Measurements from ENCODE around the gene GLP2R. TPM values are rescaled to one million over a fixed set of nuclear protein-coding genes. Genes with fewer than 3 reads are reported as not detected.

The GLP2R gene
- total RNA-seq, 1 donor from 2014 or later: not detected

GRCh38 chr17:9897372-9897968 is 71.7 kb downstream of the GLP2R start:
- intact Hi-C loops (cut with micrococcal nuclease): no loop called here

DNA sequence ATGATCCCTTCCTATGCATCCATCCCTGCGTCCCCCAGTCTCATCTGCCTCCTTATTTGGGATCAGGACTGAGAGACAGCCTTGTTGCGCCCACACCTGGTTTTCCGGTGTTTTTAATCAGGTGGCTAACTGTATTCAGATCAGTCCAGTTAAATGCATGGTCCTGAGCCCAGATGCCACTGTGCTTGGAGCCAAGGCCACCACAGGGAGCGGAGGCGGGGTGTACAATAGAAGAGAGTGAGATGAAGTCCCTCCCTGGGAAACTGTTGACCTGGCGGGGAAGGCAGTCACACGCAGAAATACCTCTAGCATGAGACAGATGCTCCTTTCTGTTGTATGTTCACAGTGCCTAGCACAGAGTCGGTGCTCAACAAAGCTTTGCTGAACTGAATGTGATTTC is 73.1 kb downstream of the GLP2R start:
- intact Hi-C loops (cut with micrococcal nuclease): no loop called here

- intact Hi-C loops (cut with micrococcal nuclease): no loop called here
These were observed 73.7 kb downstream of the GLP2R start for GRCh38 chr17:9899280-9900043.

GRCh38 chr17:9900044-9900594 is 74.4 kb downstream of the GLP2R start:
- intact Hi-C loops (cut with micrococcal nuclease): no loop called here

DNA sequence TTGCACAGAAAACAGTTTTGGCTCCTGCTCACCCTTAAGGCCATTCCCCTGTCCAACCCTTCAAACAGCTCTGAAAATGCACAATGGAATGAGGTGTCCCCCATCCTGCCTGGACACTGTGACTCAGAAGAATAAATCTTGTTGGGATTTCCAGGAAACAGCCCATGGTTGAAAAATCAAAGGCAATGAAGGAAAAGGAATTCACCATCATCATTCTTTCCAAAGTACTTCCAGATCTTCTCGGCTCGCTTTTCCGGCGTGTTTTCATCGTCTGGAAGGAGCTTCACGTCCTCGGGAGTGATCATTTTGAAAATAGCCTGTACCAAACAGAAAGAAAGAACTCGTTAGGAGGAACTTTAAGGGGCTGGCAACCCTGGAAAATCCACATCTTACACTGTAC is 75.1 kb downstream of the GLP2R start:
- intact Hi-C loops (cut with micrococcal nuclease): no loop called here

GRCh38 chr17:9902120-9902519 is 76.4 kb downstream of the GLP2R start:
- intact Hi-C loops (cut with micrococcal nuclease): no loop called here

DNA sequence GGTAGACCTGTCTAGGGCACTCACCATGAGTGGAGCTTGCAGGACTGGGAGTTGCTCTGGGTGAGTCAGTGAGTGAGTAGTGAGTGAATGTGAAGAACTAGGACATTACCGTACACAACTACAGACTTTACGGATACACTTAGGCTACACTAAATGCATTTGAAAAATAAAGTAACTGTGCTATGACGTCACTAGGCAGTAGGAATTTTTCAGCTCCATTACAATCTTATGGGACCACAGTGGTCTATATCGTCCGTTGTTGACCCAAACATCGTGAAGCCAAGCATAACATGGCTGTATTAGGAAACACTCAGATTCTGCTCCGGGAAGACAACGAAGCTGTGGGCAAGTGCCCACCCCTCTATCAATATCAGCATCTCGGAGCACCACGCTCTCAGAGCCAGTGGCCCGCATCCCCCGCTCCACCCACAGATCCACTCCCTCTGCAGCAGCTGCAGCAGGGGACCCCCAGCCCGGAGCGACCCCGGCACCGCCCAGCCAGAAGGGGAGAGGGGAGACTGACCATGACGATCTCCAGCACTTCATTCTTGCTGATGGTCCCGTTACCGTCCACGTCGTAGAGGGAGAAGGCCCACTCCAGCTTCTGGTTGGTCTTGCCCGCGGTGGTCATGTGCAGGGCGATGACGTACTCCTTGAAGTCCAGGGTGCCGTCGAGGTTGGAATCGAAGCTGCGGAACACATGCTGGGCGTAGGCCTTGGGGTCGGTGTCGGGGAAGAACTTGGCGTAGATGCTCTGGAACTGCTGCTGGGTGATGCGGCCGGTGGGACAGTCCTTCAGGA is 78.8 kb downstream of the GLP2R start:
- intact Hi-C loops (cut with micrococcal nuclease): no loop called here

DNA sequence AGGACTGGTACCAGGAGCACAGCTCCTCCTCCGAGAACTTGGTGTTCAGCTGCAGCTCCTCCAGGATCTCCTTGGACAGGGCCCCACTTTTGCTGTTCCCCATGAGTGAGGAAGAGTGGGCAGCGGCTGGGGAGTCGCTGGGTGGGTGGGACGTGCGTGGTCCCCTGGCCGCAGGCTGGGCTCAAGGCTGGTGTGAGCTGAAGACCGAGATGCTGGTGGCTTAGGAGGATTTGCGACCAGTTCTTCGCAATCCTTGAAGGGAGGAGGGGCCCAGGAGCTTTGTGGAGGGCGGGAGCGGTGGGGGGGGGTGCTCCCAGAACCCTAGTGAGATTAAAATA is 79.3 kb downstream of the GLP2R start, which contains the start of gene RCVRN:
Gene RCVRN (minus strand): TSS at position 194 of the 338 bp plus-strand sequence. CDS start 91 bp downstream, at position 103.
- intact Hi-C loops (cut with micrococcal nuclease): no loop called here

GRCh38 chr17:9905902-9906301 is 80.2 kb downstream of the GLP2R start:
- intact Hi-C loops (cut with micrococcal nuclease): no loop called here

GRCh38 chr17:9906616-9907015 is 80.9 kb downstream of the GLP2R start:
- intact Hi-C loops (cut with micrococcal nuclease): no loop called here

- intact Hi-C loops (cut with micrococcal nuclease): no loop called here
These were observed 81.4 kb downstream of the GLP2R start for GRCh38 chr17:9907131-9907530.

- intact Hi-C loops (cut with micrococcal nuclease): no loop called here
These were observed 82.3 kb downstream of the GLP2R start for GRCh38 chr17:9907883-9908648.

DNA sequence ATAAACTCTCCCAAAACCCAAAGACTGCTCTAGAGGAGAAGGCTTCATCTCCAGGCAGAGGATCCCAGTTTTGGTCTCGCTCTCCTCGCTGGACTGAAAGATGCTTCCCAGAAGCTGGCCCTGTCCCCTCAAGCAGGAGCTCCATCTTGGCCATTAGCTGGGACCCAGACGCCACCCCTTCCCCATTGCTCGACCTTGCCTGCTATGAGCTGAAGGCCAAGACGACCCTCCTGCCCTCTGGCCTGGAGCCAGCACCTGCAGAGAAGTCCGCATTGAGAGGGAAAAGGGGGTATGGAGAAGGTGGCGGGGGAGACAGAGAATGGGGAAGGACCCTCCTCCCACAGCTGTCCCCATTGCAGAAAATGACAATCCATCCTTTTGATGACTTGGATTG is 82.9 kb downstream of the GLP2R start:
- intact Hi-C loops (cut with micrococcal nuclease): no loop called here

DNA sequence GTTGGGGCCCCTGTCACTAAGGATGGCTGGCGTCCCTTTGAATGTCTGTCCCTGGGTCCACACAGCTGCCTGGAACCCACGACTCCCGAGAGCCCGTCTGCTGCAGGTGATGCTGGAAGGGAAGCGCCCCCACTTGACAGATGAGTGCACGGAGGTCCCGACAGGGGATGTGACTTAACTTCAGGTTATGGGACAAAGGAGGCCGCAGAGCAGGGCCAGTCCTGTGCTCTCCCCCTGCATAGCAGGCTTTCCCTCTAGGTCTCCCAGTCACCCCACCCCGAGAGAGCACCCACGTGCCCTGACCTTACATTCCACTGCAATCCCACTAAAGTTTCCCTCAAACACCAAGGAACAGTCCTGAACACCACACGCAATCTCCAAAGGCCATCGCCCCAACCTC is 85.4 kb downstream of the GLP2R start:
- intact Hi-C loops (cut with micrococcal nuclease): no loop called here

DNA sequence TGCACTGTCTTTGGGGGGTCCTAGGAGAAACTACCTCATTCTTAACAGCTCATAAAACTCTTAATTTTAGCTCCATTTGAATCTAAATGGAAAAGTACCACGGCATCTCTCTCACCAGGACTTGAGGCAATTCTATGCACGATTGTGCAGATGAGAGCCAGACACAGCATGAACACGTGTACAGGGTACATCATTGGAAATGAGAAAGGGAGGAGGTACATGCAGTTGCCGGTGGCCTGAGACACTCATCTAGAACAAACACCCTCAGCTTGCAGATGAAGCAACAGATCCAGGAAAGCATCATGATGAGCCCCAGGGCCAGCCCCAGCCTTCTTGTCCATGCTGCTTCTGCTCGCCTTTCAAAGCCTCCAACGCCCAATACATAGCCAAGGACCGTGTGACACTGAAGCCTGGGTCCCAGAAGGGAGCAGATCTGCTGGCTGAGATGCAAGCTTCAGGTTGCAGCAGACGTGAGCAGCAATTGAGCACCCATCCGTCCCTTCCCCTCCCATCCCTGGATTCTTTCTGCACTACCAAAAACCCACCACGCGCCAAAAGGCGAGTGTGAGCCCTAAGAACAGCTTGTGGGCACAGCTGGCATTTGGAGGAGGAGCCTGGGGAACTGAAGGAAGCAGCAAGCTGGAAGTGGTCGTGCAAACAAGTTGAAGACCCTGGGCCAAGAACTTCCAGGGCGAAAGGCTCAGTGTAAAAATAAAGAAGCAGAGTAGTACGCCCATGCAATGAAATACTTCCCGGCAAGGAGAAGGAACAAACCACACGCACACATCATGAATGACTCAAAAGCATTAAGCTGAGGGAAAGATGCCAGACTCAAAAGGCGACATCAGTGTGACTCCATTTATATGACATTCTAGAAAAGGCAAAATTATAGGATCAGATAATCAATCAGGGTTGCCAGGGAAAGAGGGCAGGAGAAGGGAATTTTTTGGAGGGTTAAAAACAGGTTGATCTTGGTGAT is 86.7 kb downstream of the GLP2R start:
- intact Hi-C loops (cut with micrococcal nuclease): no loop called here

DNA sequence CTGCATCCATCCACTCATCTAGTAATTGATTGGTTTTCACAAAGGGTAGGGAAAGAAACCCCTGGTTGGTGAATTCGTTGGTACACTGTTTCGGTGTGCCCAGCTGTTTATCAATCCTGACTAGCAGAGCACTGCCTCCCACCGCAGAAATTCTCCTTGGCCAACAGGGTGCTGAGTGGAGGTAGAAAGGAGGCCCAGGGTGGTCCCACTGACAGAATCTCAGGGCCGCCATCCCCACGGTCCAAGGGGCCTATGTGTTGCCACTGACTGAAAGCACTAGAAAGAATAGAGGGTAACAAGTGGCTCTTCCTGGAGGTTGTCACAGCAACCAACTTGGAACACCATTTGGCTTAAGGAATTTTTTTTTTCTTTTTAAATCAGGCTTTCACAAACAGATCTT is 87.8 kb downstream of the GLP2R start:
- intact Hi-C loops (cut with micrococcal nuclease): no loop called here

DNA sequence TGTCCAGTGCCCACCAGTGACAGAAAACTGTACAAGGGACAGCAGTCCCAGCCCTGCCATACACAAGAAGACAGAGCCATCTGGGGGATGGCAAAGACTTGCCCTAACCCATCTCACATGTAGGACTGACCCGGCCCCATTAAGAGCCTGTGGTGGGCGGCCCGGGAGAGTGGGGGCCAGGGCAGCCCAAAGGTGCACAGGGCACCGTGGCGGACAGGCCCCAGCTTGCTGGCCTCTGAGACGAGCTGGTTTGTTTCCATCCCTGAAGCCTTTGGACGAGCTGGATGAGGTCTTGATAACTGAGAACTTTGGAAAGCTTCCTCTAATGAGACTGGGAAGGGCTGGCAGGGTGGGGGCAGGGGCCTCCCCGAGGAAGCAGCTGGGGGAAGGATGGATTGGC is 90.4 kb downstream of the GLP2R start:
- intact Hi-C loops (cut with micrococcal nuclease): no loop called here

GRCh38 chr17:9917131-9917530 is 91.4 kb downstream of the GLP2R start:
- intact Hi-C loops (cut with micrococcal nuclease): no loop called here

DNA sequence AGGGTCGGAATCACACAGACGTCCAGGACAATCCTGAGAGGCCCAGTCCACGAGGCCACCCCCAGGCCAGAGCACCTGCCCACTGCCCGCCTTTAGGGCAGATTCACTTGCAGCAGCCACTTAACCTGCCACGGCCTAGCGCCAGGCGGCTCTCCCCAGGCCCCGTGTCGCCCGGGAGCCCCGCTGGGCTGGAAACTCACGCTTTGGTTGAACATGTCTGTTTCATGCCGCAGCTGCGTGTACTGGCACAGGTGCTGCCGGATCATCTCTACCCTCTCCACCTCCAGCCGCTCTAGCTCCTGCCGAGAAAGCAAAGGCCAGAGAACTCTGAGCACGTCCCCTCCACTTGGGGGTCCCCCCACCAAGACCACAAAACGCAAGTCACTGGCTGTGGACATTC is 92.1 kb downstream of the GLP2R start:
- intact Hi-C loops (cut with micrococcal nuclease): no loop called here

- intact Hi-C loops (cut with micrococcal nuclease): no loop called here
These were observed 92.6 kb downstream of the GLP2R start for GRCh38 chr17:9918352-9918751.

Measured in T-helper 1 cell treated with Interleukin-12 subunit alpha and Interleukin-12 subunit beta and Interleukin-4 antibody, amounts not matched to agents 30 ng/mL and 1 ng/mL, for 36 hours (primary cell).